Parathyroid adenoma (tissue), 2 donors: ENCODE measurements around the gene DAZL.

Source experiments
- H2AFZ ChIP-seq: fragments of 300-600 bp; sonication (generic); one replicate; pipeline ENCODE4 v1.7.0; 2017; ENCODE audit warnings: antibody characterized with exemption, mild to moderate bottlenecking
- H3K27ac ChIP-seq: fragments of 300-600 bp; sonication (generic); one replicate; pipeline ENCODE4 v1.7.0; 2017
- H3K27me3 ChIP-seq: fragments of 300-600 bp; sonication (generic); one replicate; pipeline ENCODE4 v1.7.0; 2017; ENCODE audit warnings: low read length; ENCODE audit not compliant: control insufficient read depth, insufficient read depth
- H3K36me3 ChIP-seq: fragments of 300-600 bp; sonication (generic); one replicate; pipeline ENCODE4 v1.7.0; 2017; ENCODE audit warnings: low read length; ENCODE audit not compliant: control insufficient read depth, insufficient read depth
- H3K4me1 ChIP-seq: fragments of 300-600 bp; sonication (generic); one replicate; pipeline ENCODE4 v1.7.0; 2017; ENCODE audit warnings: control low read depth
- H3K4me2 ChIP-seq: fragments of 300-600 bp; sonication (generic); one replicate; pipeline ENCODE4 v1.7.0; 2017; ENCODE audit warnings: low read length
- H3K4me3 ChIP-seq: fragments of 300-600 bp; sonication (generic); one replicate; pipeline ENCODE4 v1.7.0; 2017; ENCODE audit warnings: low read depth, low read length
- H3K79me2 ChIP-seq: fragments of 300-600 bp; sonication (generic); one replicate; pipeline ENCODE4 v1.7.0; 2017; ENCODE audit warnings: control low read depth
- H3K9ac ChIP-seq: fragments of 300-600 bp; sonication (generic); one replicate; pipeline ENCODE4 v1.7.0; 2017; ENCODE audit warnings: mild to moderate bottlenecking
- H3K9me3 ChIP-seq: fragments of 300-600 bp; sonication (generic); one replicate; pipeline ENCODE4 v1.7.0; 2017; ENCODE audit warnings: low read length; ENCODE audit not compliant: control insufficient read depth
- CTCF ChIP-seq: fragments of 300-600 bp; sonication (generic); IDR thresholded peaks from one replicate; pipeline ENCODE4 v1.7.0; 2017; ENCODE audit warnings: antibody characterized with exemption, mild to moderate bottlenecking
- donor health status: primary hyperparathyroidism.

DAZL gene

GRCh38 chr3:16606398-16606797, 1.2 kb upstream of the DAZL start:
- H3K27ac ChIP-seq: no peak overlapping the region
- no peaks in the 10 kb centered on the region for H3K27me3 ChIP-seq
- H3K79me2 ChIP-seq: no peaks in the 10 kb centered on the region
- no peaks in the 10 kb centered on the region for H3K36me3 ChIP-seq
- H2AFZ ChIP-seq: no peak overlapping the region
- no peak overlapping the region for H3K4me2 ChIP-seq
- TF ChIP-seq CTCF: no peak
- H3K9me3 ChIP-seq: no peaks in the 10 kb centered on the region
- H3K4me1 ChIP-seq: no peaks in the 10 kb centered on the region
- no peak overlapping the region for H3K4me3 ChIP-seq
- H3K9ac ChIP-seq: no peak overlapping the region

GRCh38 chr3:16605966-16606365, 743 bp upstream of the DAZL start:
- Histone ChIP-seq H2AFZ (no peak overlapping the region), H3K4me1 (no peaks in the 10 kb centered on the region), H3K36me3 (no peaks in the 10 kb centered on the region), H3K79me2 (no peaks in the 10 kb centered on the region), H3K4me3 (no peak overlapping the region), H3K27ac (no peak overlapping the region), H3K9me3 (no peaks in the 10 kb centered on the region), H3K9ac (no peak overlapping the region), H3K4me2 (no peak overlapping the region), H3K27me3 (no peaks in the 10 kb centered on the region)
- no peak for TF ChIP-seq CTCF

- Histone ChIP-seq H3K4me1 (no peaks in the 10 kb centered on the region), H3K4me3 (no peak overlapping the region), H3K79me2 (no peaks in the 10 kb centered on the region), H3K27me3 (no peaks in the 10 kb centered on the region), H3K4me2 (no peak overlapping the region), H3K36me3 (no peaks in the 10 kb centered on the region), H2AFZ (no peak overlapping the region), H3K9me3 (no peaks in the 10 kb centered on the region), H3K27ac (no peak overlapping the region), H3K9ac (no peak overlapping the region)
- no peak for TF ChIP-seq CTCF
Measured at GRCh38 chr3:16604433-16604832, 790 bp downstream of the DAZL start.

GRCh38 chr3:16601537-16602005, 3.7 kb downstream of the DAZL start:
- H3K27me3 ChIP-seq: no peaks in the 10 kb centered on the region
- H3K4me2 ChIP-seq: no peak overlapping the region
- H2AFZ ChIP-seq: peak overlapping the region; percentile 36
- no peaks in the 10 kb centered on the region for H3K79me2 ChIP-seq
- no peaks in the 10 kb centered on the region for H3K36me3 ChIP-seq
- no peak overlapping the region for H3K27ac ChIP-seq
- TF ChIP-seq CTCF: no peak
- H3K9me3 ChIP-seq: no peaks in the 10 kb centered on the region
- no peaks in the 10 kb centered on the region for H3K4me1 ChIP-seq
- H3K9ac ChIP-seq: no peak overlapping the region
- no peak overlapping the region for H3K4me3 ChIP-seq

- Histone ChIP-seq H3K9me3 (no peaks in the 10 kb centered on the region), H3K4me2 (no peak overlapping the region), H2AFZ (peak overlapping the region; percentile 36), H3K9ac (no peak overlapping the region), H3K36me3 (no peaks in the 10 kb centered on the region), H3K4me1 (no peaks in the 10 kb centered on the region), H3K79me2 (no peaks in the 10 kb centered on the region), H3K27me3 (no peaks in the 10 kb centered on the region), H3K4me3 (no peak overlapping the region), H3K27ac (no peak overlapping the region)
- peak; percentile 89 for TF ChIP-seq CTCF
Measured at GRCh38 chr3:16600780-16601536, 4.3 kb downstream of the DAZL start.
